Thyroid gland (tissue), 4 donors: ENCODE measurements around the gene SLC16A4. TPM values are rescaled to one million over a fixed set of nuclear protein-coding genes. Genes with fewer than 3 reads are reported as not detected.

Experiments used
- DNase-seq, 2 donors: peaks; one replicate each; pipeline ENCODE4 v3.0.0-alpha.2; 2019
- H3K27ac ChIP-seq, 3 donors: fragments of 200-600 bp; sonication (generic); 1 replicate in 2 of 3; 2 replicates in 1 of 3; pipeline ENCODE4 v1.5.1; 2016 to 2019; ENCODE audit warnings: mild to moderate bottlenecking in 1 of 3, moderate library complexity in 1 of 3
- H3K27me3 ChIP-seq: fragments of 200-600 bp; sonication (generic); one replicate; pipeline ENCODE4 v1.5.1; 2019
- H3K36me3 ChIP-seq, 2 donors: fragments of 200-600 bp; sonication (generic); one replicate each; pipeline ENCODE4 v1.5.1; 2016 to 2019
- H3K4me1 ChIP-seq, 2 donors: fragments of 200-600 bp; sonication (generic); one replicate each; pipeline ENCODE4 v1.5.1; 2017 to 2019
- H3K4me3 ChIP-seq, 3 donors: fragments of 200-600 bp; sonication (generic); replicated peaks in 1 of 3; 1 replicate in 2 of 3; 2 replicates in 1 of 3; pipeline ENCODE4 v1.5.1; 2016; ENCODE audit warnings: mild to moderate bottlenecking in 1 of 3
- H3K9me3 ChIP-seq: fragments of 200-600 bp; sonication (generic); one replicate; pipeline ENCODE4 v1.5.1; 2017
- CTCF ChIP-seq, 6 experiments: fragments of 200-600 bp in 3 of 6; fragments of 450-650 bp in 3 of 6; sonication (generic) in 3 of 6; IDR thresholded peaks; one replicate each; pipeline ENCODE4 v1.5.1; 2016 to 2019; ENCODE audit warnings: antibody characterized with exemption in 6 of 6, mild to moderate bottlenecking in 2 of 6, inconsistent platforms in 1 of 6, moderate library complexity in 1 of 6
- POLR2A ChIP-seq, 2 donors: fragments of 450-650 bp; IDR thresholded peaks; one replicate each; pipeline ENCODE4 v1.6.1; 2017; ENCODE audit warnings: antibody characterized with exemption in 2 of 2, mild to moderate bottlenecking in 2 of 2, moderate library complexity in 1 of 2
- WGBS, 2 donors: methylation state at CpG; one replicate each; pipeline ENCODE4 v1.1.5; 2017; 5-methylcytosine and 5-hydroxymethylcytosine counted together
- intact Hi-C: fragments of 100-400 bp; cut with DNase I; formaldehyde crosslinking; loops from one replicate; pipeline ENCODE4 v1.15.1; 2023
- total RNA-seq, 4 donors: library from RNA; depleted of rRNA; stranded (reverse); fragments of >200 nt; gene quantifications; one replicate each; pipeline ENCODE4 v1.2.3, GENCODE V29; 2016

SLC16A4 gene
- total RNA-seq, 4 donors from 2014 or later, result 18.6 to 30.5 (median 25.8) TPM

GRCh38 chr1:110360431-110360830 is 30.4 kb downstream of the SLC16A4 start:
- 100% methylated on average over 2 of the region's 2 CpGs for WGBS, 2 donors
- peaks cover 0 to 12% of the 10 kb centered on the region in 2 donors for H3K4me1 ChIP-seq
- no peak overlapping the region for H3K4me3 ChIP-seq
- TF ChIP-seq POLR2A (IDR thresholded peaks at IDR 0.05) (no peak), CTCF (IDR thresholded peaks at IDR 0.05) (no peak)
- no peaks in the 10 kb centered on the region for H3K27me3 ChIP-seq
- no peak overlapping the region for H3K27ac ChIP-seq
- intact Hi-C loops, result no loop called here
- H3K9me3 ChIP-seq, result no peaks in the 10 kb centered on the region
- no peaks in the 10 kb centered on the region for H3K36me3 ChIP-seq
- DNase-seq, result no peak

GRCh38 chr1:110356379-110356778 is 34.4 kb downstream of the SLC16A4 start:
- intact Hi-C loops, result no loop called here
- Histone ChIP-seq H3K36me3 (no peaks in the 10 kb centered on the region), H3K27ac (peak overlapping the region in 2 of 3 donors; percentile 15 to 25), H3K4me3 (no peak overlapping the region), H3K27me3 (no peaks in the 10 kb centered on the region), H3K9me3 (no peaks in the 10 kb centered on the region), H3K4me1 (peaks cover 0 to 12% of the 10 kb centered on the region in 2 donors)
- TF ChIP-seq POLR2A (IDR thresholded peaks at IDR 0.05) (no peak), CTCF (IDR thresholded peaks at IDR 0.05) (no peak)
- WGBS, 2 donors, result 67 to 78% methylated on average over 2 of the region's 2 CpGs
- peak in 1 of 2 donors; percentile 10 for DNase-seq

- no peak for DNase-seq
- Histone ChIP-seq H3K4me1 (peaks cover 0 to 12% of the 10 kb centered on the region in 2 donors), H3K36me3 (no peaks in the 10 kb centered on the region), H3K9me3 (no peaks in the 10 kb centered on the region), H3K27ac (peak overlapping the region in 1 of 3 donors; percentile 15), H3K27me3 (no peaks in the 10 kb centered on the region), H3K4me3 (no peak overlapping the region)
- 77 to 80% methylated on average over 1 of the region's 1 CpG for WGBS, 2 donors
- no peak for TF ChIP-seq POLR2A (IDR thresholded peaks at IDR 0.05)
- TF ChIP-seq CTCF (IDR thresholded peaks at IDR 0.05), result no peak
- intact Hi-C loops, result no loop called here
Observed at GRCh38 chr1:110355321-110355720, 35.5 kb downstream of the SLC16A4 start.

- 93 to 98% methylated on average over 2 of the region's 2 CpGs for WGBS, 2 donors
- intact Hi-C loops, result no loop called here
- H3K4me3 ChIP-seq, result no peak overlapping the region
Observed at GRCh38 chr1:110350360-110350759, 40.5 kb downstream of the SLC16A4 start.

GRCh38 chr1:110348771-110349170 is 42.1 kb downstream of the SLC16A4 start:
- intact Hi-C loops, result no loop called here
- no peak overlapping the region for H3K4me3 ChIP-seq
- no peak overlapping the region for H3K27ac ChIP-seq
- H3K4me1 ChIP-seq, result peaks cover 23 to 27% of the 10 kb centered on the region in 2 donors
- H3K9me3 ChIP-seq, result no peaks in the 10 kb centered on the region
- no peak for DNase-seq
- no peaks in the 10 kb centered on the region for H3K27me3 ChIP-seq
- H3K36me3 ChIP-seq, result no peaks in the 10 kb centered on the region
- TF ChIP-seq POLR2A (IDR thresholded peaks at IDR 0.05) (no peak), CTCF (IDR thresholded peaks at IDR 0.05) (no peak)

More at GRCh38 chr1:110350360-110350759, 40.5 kb downstream of the SLC16A4 start:
- DNase-seq, result no peak
- Histone ChIP-seq H3K27me3 (no peaks in the 10 kb centered on the region), H3K4me1 (peaks cover 13 to 24% of the 10 kb centered on the region in 2 donors), H3K36me3 (no peaks in the 10 kb centered on the region), H3K27ac (no peak overlapping the region), H3K9me3 (no peaks in the 10 kb centered on the region)
- no peak for TF ChIP-seq POLR2A (IDR thresholded peaks at IDR 0.05)
- no peak for TF ChIP-seq CTCF (IDR thresholded peaks at IDR 0.05)
